ENCODE data around the gene TACR2. TPM values are rescaled to one million over a fixed set of nuclear protein-coding genes. Genes with fewer than 3 reads are reported as not detected.

The TACR2 gene
- polyA plus RNA-seq, 3 donors: 0.19 to 0.23 (median 0.20) TPM

- H3K27ac Mint-ChIP-seq: peak overlapping the region in 2 of 7 donors; percentile 52 to 91
- H2AFZ ChIP-seq (ENCODE audit: insufficient read depth, low read depth, low read length, poor library complexity, severe bottlenecking): peak overlapping the region; percentile 19
- H3K4me3 Mint-ChIP-seq: peak overlapping the region; percentile 45 to 64
- peak overlapping the region in 1 of 3 experiments; percentile 32 for H3K4me3 ChIP-seq (replicated peaks in 1 of 3; ENCODE audit: low read depth in 2 of 3, low read length in 3 of 3)
- no peaks in the 10 kb centered on the region for H4K20me1 ChIP-seq (ENCODE audit: insufficient read depth, low read length)
- no peaks in the 10 kb centered on the region for H3K27me3 ChIP-seq (ENCODE audit: control insufficient read depth in 2 of 2, insufficient read depth in 2 of 2, low read length in 2 of 2)
- peaks cover 0 to 9% (median 9%) of the 10 kb centered on the region in 3 donors for H3K27me3 Mint-ChIP-seq (ENCODE audit: low read depth in 3 of 3)
- no peak for TF ChIP-seq CTCF (IDR thresholded peaks at IDR 0.05)
- no peak overlapping the region for H3K9ac ChIP-seq (ENCODE audit: insufficient read depth, low read length, poor library complexity, severe bottlenecking)
- DNase-seq: no peak
- H3K4me1 ChIP-seq (ENCODE audit: control insufficient read depth in 1 of 2, insufficient read depth in 2 of 2, low read length in 2 of 2): peaks cover 26 to 28% of the 10 kb centered on the region in 2 donors
- H3K79me2 ChIP-seq (ENCODE audit: insufficient read depth, low read length): no peaks in the 10 kb centered on the region
- H3K36me3 Mint-ChIP-seq: no peaks in the 10 kb centered on the region
- peaks cover 1 to 4% (median 3%) of the 10 kb centered on the region in 7 donors for H3K9me3 Mint-ChIP-seq
- H3K36me3 ChIP-seq (replicated peaks in 1 of 2; ENCODE audit: control insufficient read depth in 1 of 2, insufficient read depth in 2 of 2, low read length in 2 of 2): no peaks in the 10 kb centered on the region
- peaks cover 24% of the 10 kb centered on the region for H3K4me1 Mint-ChIP-seq
- H3K4me2 ChIP-seq (replicated peaks; ENCODE audit: extremely low read depth, low read length, poor library complexity, severe bottlenecking): peak overlapping the region; percentile 34
- WGBS (ENCODE audit: insufficient coverage): 77% methylated on average over 5 of the region's 5 CpGs
- no peak overlapping the region for H3K27ac ChIP-seq (ENCODE audit: low read depth in 1 of 2, low read length in 2 of 2)
- peaks cover 0 to 3% of the 10 kb centered on the region in 2 donors for H3K9me3 ChIP-seq (replicated peaks in 1 of 2; ENCODE audit: control insufficient read depth in 1 of 2, insufficient read depth in 1 of 2, low read length in 2 of 2)
- intact Hi-C loops (cut with micrococcal nuclease): no loop called here
Observed at GRCh38 chr10:69439350-69439739, 22.6 kb upstream of the TACR2 start.

- Histone ChIP-seq H3K9me3 (replicated peaks in 1 of 2; ENCODE audit: control insufficient read depth in 1 of 2, insufficient read depth in 1 of 2, low read length in 2 of 2) (peaks cover 0 to 3% of the 10 kb centered on the region in 2 donors), H3K27me3 (ENCODE audit: control insufficient read depth in 2 of 2, insufficient read depth in 2 of 2, low read length in 2 of 2) (no peaks in the 10 kb centered on the region), H3K4me2 (replicated peaks; ENCODE audit: extremely low read depth, low read length, poor library complexity, severe bottlenecking) (peak overlapping the region; percentile 58), H2AFZ (ENCODE audit: insufficient read depth, low read depth, low read length, poor library complexity, severe bottlenecking) (peak overlapping the region; percentile 50), H3K9ac (ENCODE audit: insufficient read depth, low read length, poor library complexity, severe bottlenecking) (peak overlapping the region; percentile 27), H3K4me3 (replicated peaks in 1 of 3; ENCODE audit: low read depth in 2 of 3, low read length in 3 of 3) (peak overlapping the region in 1 of 3 experiments; percentile 43), H4K20me1 (ENCODE audit: insufficient read depth, low read length) (no peaks in the 10 kb centered on the region), H3K4me1 (ENCODE audit: control insufficient read depth in 1 of 2, insufficient read depth in 2 of 2, low read length in 2 of 2) (peaks cover 26 to 28% of the 10 kb centered on the region in 2 donors), H3K79me2 (ENCODE audit: insufficient read depth, low read length) (no peaks in the 10 kb centered on the region), H3K36me3 (replicated peaks in 1 of 2; ENCODE audit: control insufficient read depth in 1 of 2, insufficient read depth in 2 of 2, low read length in 2 of 2) (no peaks in the 10 kb centered on the region), H3K27ac (ENCODE audit: low read depth in 1 of 2, low read length in 2 of 2) (no peak overlapping the region)
- peak in 2 of 3 donors; percentile 31 to 34 for DNase-seq
- Mint-ChIP-seq H3K27ac (peak overlapping the region in 2 of 7 donors; percentile 6 to 41), H3K9me3 (peaks cover 0 to 5% (median 3%) of the 10 kb centered on the region in 7 donors), H3K4me3 (peak overlapping the region; percentile 3 to 64), H3K27me3 (ENCODE audit: low read depth in 3 of 3) (peaks cover 0 to 10% (median 9%) of the 10 kb centered on the region in 3 donors), H3K4me1 (peaks cover 24% of the 10 kb centered on the region), H3K36me3 (no peaks in the 10 kb centered on the region)
- no peak for TF ChIP-seq CTCF (IDR thresholded peaks at IDR 0.05)
- intact Hi-C loops (cut with micrococcal nuclease): no loop called here
- WGBS (ENCODE audit: insufficient coverage): 38% methylated on average over 4 of the region's 10 CpGs
Observed at GRCh38 chr10:69438536-69439349, 22.0 kb upstream of the TACR2 start.
